Tibial artery (tissue), 4 donors: ENCODE data around the gene C3orf18.

ENCODE experiments used
- DNase-seq, 2 donors: peaks; one replicate each; pipeline ENCODE4 v3.0.0-alpha.2; 2019
- H3K27ac ChIP-seq, 2 donors: fragments of 200-600 bp; sonication (generic) in 1 of 2; 1 replicate in 1 of 2; 2 replicates in 1 of 2; pipeline ENCODE4 v1.5.1; 2018 to 2019; ENCODE audit warnings: mild to moderate bottlenecking in 1 of 2
- H3K27me3 ChIP-seq, 2 donors: fragments of 200-600 bp; sonication (generic) in 1 of 2; one replicate each; pipeline versions ENCODE4 v1.5.1 to v1.6.0; 2016 to 2019
- H3K36me3 ChIP-seq, 3 donors: fragments of 200-600 bp; sonication (generic) in 2 of 3; one replicate each; pipeline ENCODE4 v1.5.1; 2016 to 2019; ENCODE audit warnings: mild to moderate bottlenecking in 2 of 3
- H3K4me1 ChIP-seq, 4 donors: fragments of 200-600 bp; sonication (generic) in 2 of 4; 1 replicate in 3 of 4; 2 replicates in 1 of 4; pipeline ENCODE4 v1.5.1; 2016 to 2019
- H3K4me3 ChIP-seq, 2 donors: fragments of 200-600 bp; sonication (generic) in 1 of 2; 1 replicate in 1 of 2; 2 replicates in 1 of 2; pipeline ENCODE4 v1.5.1; 2018 to 2019; ENCODE audit warnings: mild to moderate bottlenecking in 2 of 2
- H3K9me3 ChIP-seq, 3 donors: fragments of 200-600 bp; sonication (generic) in 1 of 3; one replicate each; pipeline ENCODE4 v1.5.1; 2016 to 2019
- CTCF ChIP-seq, 2 experiments: fragments of 200-600 bp in 1 of 2; fragments of 450-650 bp in 1 of 2; IDR thresholded peaks; one replicate each; pipeline ENCODE4 v1.5.1; 2017 to 2019; ENCODE audit warnings: antibody characterized with exemption in 2 of 2, mild to moderate bottlenecking in 1 of 2, moderate library complexity in 1 of 2
- intact Hi-C: fragments of 100-400 bp; cut with DNase I; formaldehyde crosslinking; loops from one replicate; pipeline ENCODE4 v1.15.0; 2023; ENCODE audit warnings: low total_unique reads

Gene C3orf18

GRCh38 chr3:50508821-50509220 lies 58.7 kb downstream of the C3orf18 start:
- no peak overlapping the region for H3K27ac ChIP-seq
- intact Hi-C loops, result no loop called here
- H3K36me3 ChIP-seq, result no peaks in the 10 kb centered on the region
- peaks cover 0 to 3% (median 0%) of the 10 kb centered on the region in 4 donors for H3K4me1 ChIP-seq
- TF ChIP-seq CTCF (IDR thresholded peaks at IDR 0.05), result no peak
- peaks cover 0 to 2% of the 10 kb centered on the region in 2 donors for H3K27me3 ChIP-seq
- no peak overlapping the region for H3K4me3 ChIP-seq
- H3K9me3 ChIP-seq, result no peaks in the 10 kb centered on the region
- DNase-seq, result no peak
